Gastrocnemius medialis (tissue), 4 donors: ENCODE data around the gene REEP1.

Experiments used
- CTCF ChIP-seq, 5 experiments: fragments of 450-650 bp in 3 of 5; fragments of 200-600 bp in 2 of 5; sonication (generic) in 2 of 5; IDR thresholded peaks in 4 of 5; conservative IDR thresholded peaks in 1 of 5; 1 replicate in 4 of 5; 2 replicates in 1 of 5; pipeline ENCODE4 v1.5.1; 2016 to 2019; ENCODE audit warnings: antibody characterized with exemption in 5 of 5, mild to moderate bottlenecking in 3 of 5, moderate library complexity in 3 of 5
- POLR2A ChIP-seq, 2 donors: fragments of 450-650 bp; IDR thresholded peaks; one replicate each; pipeline ENCODE4 v1.6.1; 2017; ENCODE audit warnings: antibody characterized with exemption in 2 of 2, mild to moderate bottlenecking in 2 of 2, moderate library complexity in 2 of 2

GRCh38 chr2:86274918-86275275 is 62.5 kb downstream of the REEP1 start:
- TF ChIP-seq CTCF (IDR thresholded peaks at IDR 0.05 in 4 of 5, conservative IDR thresholded peaks at IDR 0.05 in 1 of 5), result no peak
- TF ChIP-seq POLR2A (IDR thresholded peaks at IDR 0.05), result no peak
